Prostate gland (tissue), 2 donors: ENCODE measurements around the gene SLC23A3. TPM values are rescaled to one million over a fixed set of nuclear protein-coding genes. Genes with fewer than 3 reads are reported as not detected.

Source experiments
- DNase-seq: peaks from one replicate; pipeline ENCODE4 v3.0.0-alpha.2; 2019; ENCODE audit warnings: low spot score
- H3K27ac ChIP-seq, 2 donors: fragments of 200-600 bp; sonication (generic); 2 replicates each; pipeline ENCODE4 v1.5.1; 2017 to 2019
- H3K27me3 ChIP-seq: fragments of 200-600 bp; sonication (generic); replicated peaks from 2 replicates; pipeline ENCODE4 v1.5.1; 2019; ENCODE audit not compliant: insufficient read depth
- H3K36me3 ChIP-seq, 2 donors: fragments of 200-600 bp; sonication (generic); 1 replicate in 1 of 2; 2 replicates in 1 of 2; pipeline versions ENCODE4 v1.5.1 to v1.8.1; 2017 to 2019
- H3K4me1 ChIP-seq: fragments of 200-600 bp; sonication (generic); replicated peaks from 2 replicates; pipeline ENCODE4 v1.5.1; 2019
- H3K4me3 ChIP-seq, 2 donors: fragments of 200-600 bp; sonication (generic); 2 replicates each; pipeline ENCODE4 v1.5.1; 2017 to 2019
- H3K9me3 ChIP-seq: fragments of 200-600 bp; sonication (generic); 2 replicates; pipeline ENCODE4 v1.5.1; 2017
- POLR2A ChIP-seq: fragments of 450-650 bp; IDR thresholded peaks from one replicate; pipeline ENCODE4 v1.6.1; 2016; ENCODE audit warnings: antibody characterized with exemption, mild to moderate bottlenecking
- POLR2AphosphoS5 ChIP-seq: sonication (generic); formaldehyde crosslinking; IDR thresholded peaks from one replicate; pipeline ENCODE4 v1.6.1; 2017; ENCODE audit warnings: antibody characterized with exemption
- WGBS: methylation state at CpG from one replicate; pipeline ENCODE4 v1.1.5; 2018; 5-methylcytosine and 5-hydroxymethylcytosine counted together
- intact Hi-C: fragments of 100-400 bp; cut with DNase I; formaldehyde crosslinking; loops from one replicate; pipeline ENCODE4 v1.14.2; 2022
- total RNA-seq, 2 donors: library from RNA; depleted of rRNA; stranded (reverse); fragments of >200 nt; gene quantifications; one replicate each; pipeline ENCODE4 v1.1.0, GENCODE V29; 2016
- TF ChIP-seq, protein P1 (sequence below), 4 experiments: fragments of 200-600 bp in 2 of 4; fragments of 450-650 bp in 2 of 4; sonication (generic) in 2 of 4; IDR thresholded peaks; 1 replicate in 3 of 4; 2 replicates in 1 of 4; pipeline ENCODE4 v1.5.1; 2016 to 2019; ENCODE audit warnings: antibody characterized with exemption in 4 of 4, mild to moderate bottlenecking in 2 of 4, moderate library complexity in 2 of 4

Gene SLC23A3
- total RNA-seq, 2 donors from 2014 or later: 2.3 to 2.9 TPM

DNA sequence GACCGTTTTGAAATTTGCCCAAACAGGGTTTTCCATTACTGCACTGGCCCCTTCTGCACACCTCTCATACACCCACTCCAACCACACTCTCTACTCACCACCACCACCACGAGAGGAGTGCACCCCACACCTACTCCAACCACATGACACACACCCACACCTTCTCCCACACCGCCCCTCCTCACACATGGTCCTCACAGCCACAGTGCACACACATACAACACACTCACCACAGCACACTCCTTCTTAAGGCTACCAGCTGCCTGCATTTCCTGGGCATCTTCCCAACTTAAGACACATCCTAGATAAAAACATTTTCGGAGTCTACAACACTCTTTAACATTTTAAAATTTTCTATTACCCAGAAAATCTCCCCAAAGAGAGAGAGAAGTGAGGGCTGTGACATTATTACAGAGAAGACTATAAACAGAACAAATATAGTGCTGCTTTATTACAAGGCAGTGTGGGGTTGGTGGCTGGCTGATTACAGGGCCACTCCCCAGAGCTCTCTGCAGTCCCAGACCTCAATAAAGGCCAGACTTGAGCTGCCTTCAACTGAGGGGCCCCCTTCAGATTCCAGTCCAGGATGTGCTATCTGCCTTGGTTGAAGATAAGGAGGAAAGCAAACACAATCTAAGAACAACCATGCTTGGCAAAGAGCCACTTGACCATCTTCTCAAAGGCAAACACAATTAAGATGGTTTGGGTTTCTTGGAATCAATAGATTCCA lies 45.3 kb downstream of the SLC23A3 start:
- intact Hi-C loops: no loop called here
- H3K4me3 ChIP-seq: no peak overlapping the region
- H3K4me1 ChIP-seq: peaks cover 28% of the 10 kb centered on the region
- TF ChIP-seq, protein P1, sequence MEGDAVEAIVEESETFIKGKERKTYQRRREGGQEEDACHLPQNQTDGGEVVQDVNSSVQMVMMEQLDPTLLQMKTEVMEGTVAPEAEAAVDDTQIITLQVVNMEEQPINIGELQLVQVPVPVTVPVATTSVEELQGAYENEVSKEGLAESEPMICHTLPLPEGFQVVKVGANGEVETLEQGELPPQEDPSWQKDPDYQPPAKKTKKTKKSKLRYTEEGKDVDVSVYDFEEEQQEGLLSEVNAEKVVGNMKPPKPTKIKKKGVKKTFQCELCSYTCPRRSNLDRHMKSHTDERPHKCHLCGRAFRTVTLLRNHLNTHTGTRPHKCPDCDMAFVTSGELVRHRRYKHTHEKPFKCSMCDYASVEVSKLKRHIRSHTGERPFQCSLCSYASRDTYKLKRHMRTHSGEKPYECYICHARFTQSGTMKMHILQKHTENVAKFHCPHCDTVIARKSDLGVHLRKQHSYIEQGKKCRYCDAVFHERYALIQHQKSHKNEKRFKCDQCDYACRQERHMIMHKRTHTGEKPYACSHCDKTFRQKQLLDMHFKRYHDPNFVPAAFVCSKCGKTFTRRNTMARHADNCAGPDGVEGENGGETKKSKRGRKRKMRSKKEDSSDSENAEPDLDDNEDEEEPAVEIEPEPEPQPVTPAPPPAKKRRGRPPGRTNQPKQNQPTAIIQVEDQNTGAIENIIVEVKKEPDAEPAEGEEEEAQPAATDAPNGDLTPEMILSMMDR (IDR thresholded peaks at IDR 0.05): no peak
- TF ChIP-seq POLR2A (no peak), POLR2AphosphoS5 (no peak)
- no peaks in the 10 kb centered on the region for H3K27me3 ChIP-seq
- peak overlapping the region; percentile 74 to 79 for H3K27ac ChIP-seq
- DNase-seq: no peak
- WGBS: 71% methylated on average over 4 of the region's 4 CpGs
- no peaks in the 10 kb centered on the region for H3K9me3 ChIP-seq
- H3K36me3 ChIP-seq: no peaks in the 10 kb centered on the region

DNA sequence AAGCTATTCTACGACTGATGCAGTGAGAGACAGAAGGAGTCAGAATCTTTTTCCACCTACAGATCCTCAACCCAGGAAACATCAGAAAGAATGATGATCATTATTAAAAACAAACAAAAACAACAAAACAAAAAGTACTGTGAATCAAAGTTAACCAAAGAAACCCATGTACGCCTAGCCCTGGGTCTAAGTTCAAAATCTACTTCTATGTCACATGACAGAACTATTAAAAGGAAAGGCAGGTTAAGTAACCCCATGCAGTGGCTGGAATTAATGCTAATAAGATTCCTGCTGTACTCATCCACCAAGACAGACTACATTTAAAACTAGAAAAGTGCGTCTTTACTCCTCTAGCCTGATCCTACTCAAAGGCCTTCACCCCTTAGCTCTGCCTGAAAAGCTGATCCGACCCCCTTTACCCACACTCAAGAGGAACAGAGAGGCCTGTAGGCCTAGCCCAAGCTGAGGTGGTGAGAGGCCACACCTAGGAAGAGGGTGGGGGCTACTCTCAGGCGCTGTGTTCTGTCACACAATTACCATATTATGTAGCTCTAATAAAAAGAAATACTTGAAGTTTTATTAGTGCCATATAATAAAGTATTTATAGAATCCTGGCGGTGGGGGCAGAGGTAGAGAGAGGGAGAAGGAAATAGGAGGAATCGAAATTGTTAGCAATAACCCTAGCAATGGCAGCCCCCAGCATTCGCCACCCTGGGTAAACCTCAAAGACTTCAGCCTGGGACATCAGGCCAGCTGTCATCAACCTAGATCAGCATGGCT lies 46.3 kb downstream of the SLC23A3 start:
- TF ChIP-seq POLR2A: no peak
- TF ChIP-seq, protein P1 (IDR thresholded peaks at IDR 0.05): no peak
- TF ChIP-seq POLR2AphosphoS5: no peak
- DNase-seq: no peak
- Histone ChIP-seq H3K4me3 (no peak overlapping the region), H3K36me3 (no peaks in the 10 kb centered on the region), H3K27me3 (no peaks in the 10 kb centered on the region), H3K27ac (peak overlapping the region; percentile 74 to 79), H3K4me1 (peaks cover 28% of the 10 kb centered on the region), H3K9me3 (no peaks in the 10 kb centered on the region)
- intact Hi-C loops: no loop called here
- WGBS: 76% methylated on average over 8 of the region's 8 CpGs

DNA sequence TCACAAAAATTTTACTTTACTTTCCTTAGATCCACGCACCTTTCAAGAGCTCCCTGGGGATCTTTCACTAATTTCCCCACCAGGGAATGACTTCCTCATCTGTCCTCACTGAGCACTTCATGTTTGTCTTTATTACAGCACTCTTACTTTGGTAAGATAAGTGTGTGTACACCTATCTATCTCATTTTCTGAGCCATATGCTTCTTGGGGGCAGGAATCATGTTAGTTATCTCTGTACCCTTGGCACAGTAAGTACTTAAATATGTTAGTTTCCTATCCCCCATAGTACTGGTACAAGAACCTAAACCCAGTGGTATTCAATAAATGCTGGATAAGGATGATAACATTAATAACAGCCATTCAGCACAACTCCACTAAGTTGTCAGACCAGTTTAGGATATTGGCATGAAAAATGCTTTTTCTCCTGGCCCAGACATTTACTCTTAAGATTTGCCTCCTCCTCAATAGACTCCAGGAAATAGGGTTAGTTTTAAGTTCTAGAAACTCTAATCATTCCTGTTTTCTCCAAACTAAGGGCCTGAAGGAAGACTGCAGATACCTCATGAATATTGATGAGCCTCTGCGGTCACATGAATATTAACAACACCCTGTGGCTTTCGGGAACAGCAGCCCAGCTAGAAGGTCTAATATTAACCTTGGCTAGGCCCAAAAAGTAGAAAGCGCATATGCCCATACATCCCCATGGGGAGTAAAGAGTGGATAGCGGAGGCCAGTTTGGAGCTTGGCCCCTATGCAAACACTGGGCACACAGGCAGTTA lies 47.4 kb downstream of the SLC23A3 start:
- H3K36me3 ChIP-seq: no peaks in the 10 kb centered on the region
- TF ChIP-seq, protein P1 (IDR thresholded peaks at IDR 0.05): no peak
- TF ChIP-seq POLR2AphosphoS5: peak; percentile 69
- WGBS: 55% methylated on average over 5 of the region's 5 CpGs
- no peak overlapping the region for H3K4me3 ChIP-seq
- H3K4me1 ChIP-seq: peaks cover 28% of the 10 kb centered on the region
- peak; percentile 57 for DNase-seq
- H3K27ac ChIP-seq: peak overlapping the region; percentile 74 to 79
- no peaks in the 10 kb centered on the region for H3K27me3 ChIP-seq
- intact Hi-C loops: no loop called here
- H3K9me3 ChIP-seq: no peaks in the 10 kb centered on the region

DNA sequence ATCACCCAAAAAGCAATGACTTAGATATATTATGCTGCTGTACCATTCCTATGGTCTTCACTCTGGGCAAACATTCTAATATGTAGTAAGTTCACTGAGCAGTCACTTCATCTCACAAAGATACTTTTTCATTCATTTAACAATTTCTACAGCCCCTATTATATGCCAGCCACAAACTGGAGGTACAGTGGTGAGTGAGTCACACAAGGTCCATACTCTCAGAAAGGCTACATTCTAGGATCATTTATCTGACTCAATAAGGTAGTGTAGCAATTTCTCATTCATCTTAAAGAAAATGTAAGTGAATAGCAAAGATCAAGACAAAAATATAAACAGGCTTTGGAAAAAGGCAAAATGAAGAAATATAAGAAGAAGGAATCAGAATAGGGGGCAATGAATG lies 49.7 kb downstream of the SLC23A3 start:
- Histone ChIP-seq H3K4me3 (no peak overlapping the region), H3K9me3 (no peaks in the 10 kb centered on the region), H3K27me3 (no peaks in the 10 kb centered on the region), H3K27ac (no peak overlapping the region), H3K36me3 (no peaks in the 10 kb centered on the region), H3K4me1 (peaks cover 28% of the 10 kb centered on the region)
- intact Hi-C loops: no loop called here
- no peak for TF ChIP-seq POLR2AphosphoS5
- TF ChIP-seq, protein P1 (IDR thresholded peaks at IDR 0.05): no peak
- TF ChIP-seq POLR2A: no peak
- DNase-seq: no peak
